ENCODE results near the gene DCD. TPM values are rescaled to one million over a fixed set of nuclear protein-coding genes. Genes with fewer than 3 reads are reported as not detected.

The DCD gene
- total and polyA plus RNA-seq, 2 donors (not counting 3 experiments of a cell fraction or from before 2014, with no cell fraction given): not detected

- dilution Hi-C loops (cut with MboI; ENCODE audit: extremely low pct_ligation_motif_present, low sequenced_read_pairs): no loop called here
- no TSS peak for BruUV-seq (replicated peaks)
- FAIRE-seq: no peak
Measured at GRCh38 chr12:54678131-54678530, 30.0 kb upstream of the DCD start.

More at GRCh38 chr12:54678131-54678530, 30.0 kb upstream of the DCD start:
- intact Hi-C loops (cut with micrococcal nuclease): no loop called here
- Histone ChIP-seq H3K9me3 (replicated peaks; ENCODE audit: control insufficient read depth, insufficient read depth, low read length) (no peaks in the 10 kb centered on the region), H3K79me2 (ENCODE audit: control insufficient read depth, insufficient read depth, low read length) (no peaks in the 10 kb centered on the region), H3K9ac (replicated peaks; ENCODE audit: extremely low read depth, insufficient read depth, low read length) (no peak overlapping the region), H4K20me1 (replicated peaks; ENCODE audit: control insufficient read depth, extremely low read depth, insufficient read depth, low read length) (no peaks in the 10 kb centered on the region), H3K4me3 (replicated peaks in 1 of 3; ENCODE audit: insufficient read depth in 1 of 3, low read depth in 1 of 3, low read length in 3 of 3) (no peak overlapping the region), H3K36me3 (ENCODE audit: control insufficient read depth in 2 of 2, extremely low read depth in 1 of 2, insufficient read depth in 2 of 2, low read length in 2 of 2) (no peaks in the 10 kb centered on the region), H3K9me1 (replicated peaks; ENCODE audit: control insufficient read depth, extremely low read depth, insufficient read depth, low read length) (no peaks in the 10 kb centered on the region), H3K27ac (ENCODE audit: insufficient read depth, low read depth, low read length) (no peak overlapping the region), H3K4me1 (ENCODE audit: control insufficient read depth, extremely low read depth, insufficient read depth, low read length) (no peaks in the 10 kb centered on the region), H3K27me3 (ENCODE audit: control insufficient read depth in 2 of 2, insufficient read depth in 2 of 2, low read length in 2 of 2) (no peaks in the 10 kb centered on the region), H3K4me2 (ENCODE audit: insufficient read depth, low read length) (no peak overlapping the region), H2AFZ (ENCODE audit: low read depth, low read length) (no peak overlapping the region)
- POLR2A ChIA-PET: no interaction called here
- CTCF ChIA-PET: no interaction called here
- no peak for DNase-seq (ENCODE audit: low read depth, low spot score)
- TF ChIP-seq MYC (IDR thresholded peaks at IDR 0.05; ENCODE audit: low read depth, low read length) (no peak), POLR2AphosphoS5 (IDR thresholded peaks at IDR 0.05; ENCODE audit: insufficient read depth, low read depth, low read length) (no peak), CTCF (IDR thresholded peaks at IDR 0.05; ENCODE audit: extremely low read depth in 1 of 2, insufficient read depth in 1 of 2, low read depth in 1 of 2, low read length in 2 of 2) (no peak), POLR2A (IDR thresholded peaks at IDR 0.05; ENCODE audit: low read depth, low read length) (no peak), EZH2 (IDR thresholded peaks at IDR 0.05; ENCODE audit: borderline replicate concordance, low read depth, low read length, severe bottlenecking) (no peak), JUN (IDR thresholded peaks at IDR 0.05; ENCODE audit: borderline replicate concordance, insufficient read depth, insufficient read length, low read depth) (no peak), MAX (IDR thresholded peaks at IDR 0.05; ENCODE audit: insufficient read depth, insufficient read length) (no peak)

Data from endothelial cell of umbilical vein (primary cell).